SU-DHL-6 (cell line): ENCODE data around the gene NKD1.

Experiments
- CTCF ChIP-seq: fragments of 200-600 bp; sonication (generic); IDR thresholded peaks from one replicate; pipeline ENCODE4 v1.5.1; 2017; ENCODE audit warnings: antibody characterized with exemption, mild to moderate bottlenecking, low read length, moderate library complexity; ENCODE audit not compliant: insufficient read depth, poor library complexity, severe bottlenecking
- EZH2phosphoT487 ChIP-seq: fragments of 200-600 bp; sonication (generic), shearing (Covaris generic); conservative IDR thresholded peaks from 2 replicates; pipeline ENCODE4 v1.6.1; 2018; ENCODE audit warnings: mild to moderate bottlenecking, antibody characterized with exemption, low read length, moderate library complexity, mixed read lengths

- no peak for TF ChIP-seq CTCF
- no peak for TF ChIP-seq EZH2phosphoT487
Observed at GRCh38 chr16:50502616-50503011, 45.6 kb upstream of the NKD1 start.
